ENCODE measurements around the gene BAZ2A.
"Not testable (repeated sequence)": the region's sequence is repeated elsewhere in the genome, so short reads cannot be mapped to it uniquely, and the experiment has no call there.

The BAZ2A gene

DNA sequence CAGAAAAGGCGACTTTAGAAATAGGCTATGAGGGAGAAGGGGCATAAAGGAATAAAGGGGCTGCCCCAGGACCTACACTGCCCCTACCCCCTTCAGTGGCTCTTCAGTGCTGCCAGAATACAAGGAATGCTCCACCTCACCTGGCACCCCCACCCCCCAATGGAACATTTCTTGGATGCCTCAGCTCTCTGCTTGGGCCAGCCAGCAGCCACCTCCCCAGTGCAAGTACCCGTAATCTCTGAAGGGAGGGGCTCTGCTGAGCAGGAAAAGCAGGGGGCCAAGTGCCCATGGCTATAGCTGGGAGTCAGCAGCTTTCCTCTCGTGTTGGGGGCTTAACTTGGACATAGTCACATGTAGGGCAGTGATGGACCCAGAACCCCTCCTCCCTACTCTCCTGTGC, 33.3 kb downstream of the BAZ2A start:
- DNase-seq (ENCODE audit: low spot score) = no peak

DNA sequence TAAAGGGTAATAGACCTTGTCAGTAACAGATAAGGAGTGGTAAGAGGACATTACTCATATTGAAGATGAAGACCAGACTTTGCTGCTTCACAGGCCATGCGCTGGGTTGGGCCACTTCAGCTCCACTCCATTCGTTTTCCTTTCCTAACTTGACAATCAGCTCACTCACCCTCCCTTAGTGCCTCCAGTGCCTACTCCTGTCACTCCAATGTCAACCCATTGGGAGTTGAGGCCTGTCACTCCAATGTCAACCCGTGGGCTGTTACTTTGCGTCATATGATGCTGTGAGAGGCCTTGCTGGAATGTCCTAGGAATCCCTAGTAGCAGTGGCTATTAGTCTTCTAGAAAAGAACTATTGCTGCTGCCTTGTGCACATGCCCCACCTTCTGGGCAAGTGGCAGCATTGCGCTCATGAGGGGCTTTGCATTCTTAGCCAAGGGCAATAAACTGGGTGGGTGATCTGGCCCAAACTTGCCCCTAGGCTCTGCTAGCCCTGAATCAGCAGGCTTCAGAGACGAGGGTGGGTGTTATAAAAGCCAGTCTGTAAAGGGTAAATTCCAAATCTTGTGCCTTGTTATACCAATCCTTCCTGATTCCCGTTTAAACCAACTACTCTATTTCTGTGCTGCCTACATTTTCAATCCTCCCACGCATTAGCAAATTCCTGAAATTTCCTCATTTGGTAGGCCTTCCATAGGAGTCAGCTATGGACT, 36.1 kb downstream of the BAZ2A start:
- peak; percentile 67 for DNase-seq (ENCODE audit: low spot score)

DNA sequence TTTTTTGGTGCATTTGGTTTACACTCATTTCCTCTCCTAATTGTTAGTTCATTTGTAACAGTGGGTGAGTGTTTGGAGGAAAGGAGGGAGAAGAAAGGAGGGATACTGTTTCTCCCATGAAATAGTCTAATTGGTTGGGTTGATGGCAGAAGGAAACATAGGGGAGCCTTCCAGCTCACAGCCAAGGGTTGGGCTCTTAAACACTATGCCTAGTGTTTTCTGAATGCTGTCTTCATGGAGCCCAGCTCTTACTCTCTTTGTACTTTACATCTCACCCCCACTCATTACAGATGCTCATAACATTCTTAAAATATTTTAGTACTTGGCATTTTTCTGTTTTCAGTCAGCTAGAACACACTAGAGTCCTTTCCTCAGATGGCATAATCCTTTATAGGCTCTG, 38.2 kb downstream of the BAZ2A start:
- DNase-seq (ENCODE audit: low spot score) = no peak

DNA sequence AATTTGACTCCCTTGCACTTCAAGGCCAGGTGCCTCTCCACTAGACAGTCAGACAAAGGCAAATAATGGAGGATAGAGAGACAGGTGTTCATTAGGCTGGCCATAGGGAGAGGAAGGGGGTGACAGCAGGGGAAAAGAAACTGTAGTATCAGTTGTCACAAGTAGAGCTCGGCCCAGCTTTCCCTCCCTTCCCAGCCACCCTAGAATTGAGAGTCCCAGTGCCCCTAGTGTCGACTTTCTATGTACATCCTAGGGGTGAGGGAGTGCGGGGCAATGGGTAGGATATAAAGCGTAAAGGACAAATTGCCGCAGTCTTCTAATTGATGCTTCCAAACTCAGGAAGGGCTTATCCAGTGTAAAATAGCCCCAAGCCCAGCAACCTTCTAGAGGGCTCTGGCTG, 39.0 kb downstream of the BAZ2A start:
- no peak for DNase-seq (ENCODE audit: low spot score)

DNA sequence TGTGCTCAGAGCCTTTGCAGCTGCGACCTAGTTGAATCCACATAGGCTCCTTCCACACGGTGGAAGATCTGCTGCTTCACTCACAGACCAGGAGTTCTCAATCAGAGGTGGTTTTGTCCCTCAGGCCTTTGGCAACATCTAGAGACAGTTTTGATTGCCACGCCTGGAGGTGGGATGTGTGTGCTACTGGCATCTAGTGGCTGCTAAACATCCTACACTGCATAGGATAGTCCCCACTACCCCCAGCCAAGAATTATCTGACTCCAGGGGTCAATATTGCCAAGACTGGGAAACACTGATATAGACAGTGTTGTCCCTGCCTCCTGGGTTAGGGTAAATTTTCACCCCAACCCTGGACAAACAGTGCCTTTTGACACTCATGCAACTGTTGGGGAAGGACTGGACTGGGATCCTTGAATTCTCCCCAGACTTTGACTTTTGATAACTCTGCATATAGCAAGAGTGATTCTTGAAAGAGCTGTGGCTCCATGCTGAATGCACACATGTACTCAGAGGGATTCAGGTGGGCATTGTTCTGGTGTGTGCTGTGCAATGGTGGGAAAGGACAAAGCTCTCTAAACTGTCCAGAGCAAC, 39.8 kb downstream of the BAZ2A start:
- peak; percentile 40 for DNase-seq (ENCODE audit: low spot score)

DNA sequence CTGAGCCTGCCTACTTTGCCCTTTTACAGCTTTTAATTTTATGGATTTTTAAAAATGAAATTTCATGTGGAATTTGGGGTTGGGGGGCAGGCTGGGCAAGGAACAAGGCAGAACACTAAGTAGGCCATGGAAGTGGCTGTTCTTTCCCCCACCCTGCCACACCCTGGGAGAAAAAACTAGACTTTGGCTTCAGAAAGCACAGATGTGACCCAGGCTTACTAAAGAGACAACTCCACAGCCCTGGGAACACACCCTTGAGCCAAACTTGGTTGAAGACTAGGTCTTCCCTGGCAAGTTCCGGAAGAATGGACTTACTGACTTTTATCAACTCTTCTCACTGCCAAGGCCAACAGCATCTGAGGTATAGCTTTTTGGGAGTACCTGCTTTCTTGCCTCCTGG, 40.3 kb downstream of the BAZ2A start:
- DNase-seq (ENCODE audit: low spot score) = no peak

DNA sequence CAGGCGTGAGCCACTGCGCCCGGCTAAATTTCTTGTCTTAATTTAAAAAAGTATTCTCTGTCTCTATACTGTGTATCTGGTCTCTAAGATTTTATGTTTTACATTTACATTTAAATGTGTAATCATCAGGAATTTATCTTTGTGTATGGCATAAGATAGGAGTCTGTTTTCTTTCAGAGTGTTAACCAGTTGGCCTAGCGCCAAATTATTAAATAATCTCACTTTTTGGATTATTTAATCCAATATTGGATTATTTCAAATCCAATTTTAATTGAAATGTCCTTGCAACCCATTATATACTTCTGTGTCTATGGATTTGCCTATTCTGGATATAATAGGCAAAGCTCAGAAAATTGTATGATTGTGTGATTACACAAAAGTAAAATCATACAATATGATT, 45.0 kb downstream of the BAZ2A start:
- no peak for DNase-seq (ENCODE audit: low spot score)

DNA sequence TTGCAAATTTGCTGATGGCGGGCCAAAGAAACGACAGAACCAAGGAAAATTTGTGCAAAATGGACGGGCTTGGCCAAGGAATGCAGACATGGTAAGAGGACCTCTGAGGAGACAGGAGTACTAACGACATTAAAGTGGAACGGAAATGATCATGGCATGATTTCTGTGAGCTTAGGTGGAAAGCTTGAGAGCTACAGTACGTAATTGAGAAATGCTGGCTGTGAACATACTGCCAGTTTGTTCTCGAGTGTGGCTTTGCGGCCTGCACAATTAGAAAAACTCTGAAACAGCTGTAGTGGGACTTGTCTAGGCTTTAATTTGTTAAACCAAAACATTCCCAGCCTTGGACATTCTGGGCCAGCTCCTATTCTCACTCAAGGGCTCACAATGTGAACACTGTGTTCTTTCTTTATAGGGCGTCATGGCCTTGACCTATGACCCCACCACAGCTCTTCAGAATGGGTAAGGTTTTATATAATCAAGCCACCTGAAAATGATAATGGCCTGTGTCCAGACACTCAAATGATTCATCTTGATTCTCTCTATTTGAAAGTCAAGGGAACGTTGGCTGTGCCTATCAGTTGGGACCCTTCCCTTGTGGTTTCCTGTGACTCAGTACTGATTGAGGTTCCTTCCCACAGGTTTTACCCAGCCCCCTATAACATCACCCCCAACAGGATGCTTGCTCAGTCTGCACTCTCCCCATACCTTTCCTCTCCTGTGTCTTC, 48.5 kb downstream of the BAZ2A start:
- no peak for DNase-seq (ENCODE audit: low spot score)

DNA sequence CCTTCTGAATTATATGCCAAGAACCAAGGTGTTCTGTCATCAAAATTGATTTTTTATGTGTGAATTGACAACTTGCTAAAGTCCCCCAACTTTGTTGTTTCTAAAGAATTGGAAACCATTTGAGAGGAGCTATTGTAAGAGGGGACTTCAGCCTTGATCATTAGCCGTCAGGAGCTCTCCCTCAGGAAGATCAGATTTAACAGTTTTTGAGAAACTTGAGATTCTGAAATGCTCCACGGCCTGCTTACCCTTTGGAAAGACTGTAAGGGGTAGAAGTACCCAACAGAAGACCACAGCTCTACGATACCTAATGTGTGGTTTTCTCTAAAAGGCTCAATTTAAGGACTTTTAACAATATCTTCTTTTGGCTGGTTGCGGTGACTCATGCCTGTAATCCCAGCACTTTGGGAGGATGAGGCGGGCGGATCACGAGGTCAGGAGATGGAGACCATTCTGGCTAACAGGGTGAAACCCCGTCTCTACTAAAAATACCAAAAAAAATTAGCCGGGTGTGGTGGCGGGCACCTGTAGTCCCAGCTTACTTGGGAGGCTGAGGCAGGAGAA, 51.1 kb downstream of the BAZ2A start:
- DNase-seq (ENCODE audit: low spot score) = no peak

DNA sequence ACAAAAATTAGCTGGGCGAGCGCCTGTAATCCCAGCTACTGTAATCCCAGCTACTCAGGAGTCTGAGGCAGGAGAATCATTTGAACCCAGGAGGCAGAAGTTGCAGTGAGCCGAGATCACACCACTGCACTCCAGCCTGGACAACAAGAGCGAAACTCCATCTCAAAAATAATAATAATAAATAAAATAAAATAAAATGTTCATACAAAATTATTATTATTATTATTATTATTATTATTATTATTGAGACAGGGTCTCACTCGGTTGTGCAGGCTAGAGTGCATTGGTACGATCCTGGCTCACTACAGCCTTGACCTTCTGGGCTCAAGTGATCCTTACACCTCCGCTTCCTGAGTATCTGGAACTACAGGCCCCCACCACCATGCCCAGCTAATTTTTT, 52.9 kb downstream of the BAZ2A start:
- DNase-seq (ENCODE audit: low spot score) = not testable (repeated sequence)

DNA sequence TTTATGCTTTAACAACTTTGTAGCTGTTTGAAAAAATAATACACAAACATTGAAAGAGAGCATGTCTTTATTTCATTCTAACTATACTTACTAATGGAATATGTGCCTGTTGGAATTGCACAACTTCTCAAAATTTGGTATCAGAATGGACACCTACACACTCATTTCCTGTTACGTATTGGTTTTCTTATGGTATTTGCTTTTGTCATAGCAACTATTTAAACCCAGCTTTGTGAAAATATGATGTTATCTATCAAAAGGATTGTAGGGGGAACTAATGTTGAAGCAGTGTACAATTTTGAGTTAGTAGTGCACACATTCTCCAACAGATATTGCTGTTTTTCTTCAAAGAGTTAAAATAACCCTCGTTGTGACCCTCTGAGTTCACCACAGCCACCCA, 55.9 kb downstream of the BAZ2A start:
- DNase-seq (ENCODE audit: low spot score) = no peak

DNA sequence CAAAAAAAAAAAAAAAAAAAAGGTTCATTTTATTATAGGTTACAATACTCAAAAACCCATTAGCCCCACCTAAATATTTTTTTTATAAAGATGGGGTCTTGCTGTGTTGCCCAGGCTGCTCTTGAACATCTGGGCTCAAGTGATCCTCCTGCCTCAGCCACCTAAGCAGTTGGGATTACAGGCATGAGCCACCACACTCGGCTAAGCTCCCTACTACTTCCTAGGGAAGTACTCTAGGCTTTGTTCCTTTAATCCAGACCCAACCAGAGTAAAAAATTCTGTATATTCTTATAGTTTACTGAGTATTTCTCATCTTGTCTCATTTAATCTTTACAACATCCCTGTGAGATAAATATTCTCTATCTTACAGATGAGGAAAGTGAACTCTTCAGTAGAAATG, 57.8 kb downstream of the BAZ2A start:
- no peak for DNase-seq (ENCODE audit: low spot score)

DNA sequence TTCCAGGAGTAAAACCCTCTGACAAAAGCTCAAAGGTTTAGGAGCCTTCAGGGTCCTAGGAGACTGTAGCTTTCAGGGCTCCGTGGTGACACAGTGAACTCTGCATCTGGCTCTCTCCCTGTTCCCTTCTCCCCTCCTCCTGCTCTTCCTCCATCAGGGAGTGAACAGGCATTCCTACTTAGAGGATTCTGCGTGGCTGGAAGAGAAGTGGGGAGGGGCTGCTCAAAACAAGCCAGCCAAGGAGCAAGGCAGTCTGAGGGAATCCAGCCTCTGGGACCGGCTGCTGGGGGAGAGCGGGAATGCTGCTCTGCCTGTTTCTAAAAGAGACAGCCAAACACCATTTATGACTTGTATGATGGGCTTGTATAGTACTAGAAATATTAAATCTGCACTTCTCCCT, 59.0 kb downstream of the BAZ2A start:
- no peak for DNase-seq (ENCODE audit: low spot score)

DNA sequence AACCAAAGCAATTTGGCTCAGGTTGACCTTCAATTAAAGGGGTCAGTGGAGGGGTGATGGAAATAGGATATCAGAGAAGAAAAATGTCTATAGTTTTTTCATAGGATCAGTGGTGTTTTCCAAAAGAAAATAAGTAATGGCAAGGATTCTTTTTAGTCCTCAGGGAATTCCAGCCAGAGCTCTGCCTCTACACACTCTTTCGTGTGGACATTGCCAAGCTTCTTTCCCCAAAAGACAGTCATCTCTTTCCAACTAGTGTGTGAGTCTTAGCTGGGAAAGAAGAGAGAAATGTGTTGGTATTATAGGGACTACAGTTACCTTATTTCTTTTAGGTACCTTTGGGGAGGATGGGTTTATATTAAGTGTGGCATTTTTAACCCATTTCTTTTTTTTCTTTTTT, 62.0 kb downstream of the BAZ2A start:
- no peak for DNase-seq (ENCODE audit: low spot score)

DNA sequence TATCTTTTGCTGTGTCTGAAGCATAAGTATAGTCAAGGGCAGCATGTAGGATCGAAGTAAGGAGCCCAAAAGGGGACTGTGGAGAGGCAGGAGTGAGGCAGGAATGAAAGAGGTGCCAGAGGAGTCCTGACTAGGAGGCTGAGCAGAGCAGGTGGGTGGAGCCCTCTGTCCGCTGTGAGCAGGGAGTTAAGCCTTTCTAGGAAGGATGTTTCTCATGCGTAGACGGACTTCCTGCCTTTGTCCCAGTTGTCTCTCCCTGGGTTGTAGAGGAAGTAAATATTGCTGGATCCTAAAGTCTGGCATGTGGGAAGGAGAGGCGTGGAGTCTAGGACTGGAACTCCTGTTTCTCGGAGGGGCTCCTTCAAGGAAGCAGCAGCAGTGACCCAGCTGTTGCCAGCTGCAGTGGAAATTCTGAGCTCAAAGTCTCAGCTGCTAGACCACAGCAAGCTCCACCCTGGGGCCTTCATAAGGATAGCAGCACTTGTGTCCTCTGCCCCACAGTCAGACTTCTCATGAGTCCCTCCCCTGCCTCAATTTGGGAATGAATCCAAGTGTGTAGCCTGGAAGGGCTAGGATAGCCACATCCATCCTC, 64.5 kb downstream of the BAZ2A start:
- DNase-seq (ENCODE audit: low spot score) = no peak

DNA sequence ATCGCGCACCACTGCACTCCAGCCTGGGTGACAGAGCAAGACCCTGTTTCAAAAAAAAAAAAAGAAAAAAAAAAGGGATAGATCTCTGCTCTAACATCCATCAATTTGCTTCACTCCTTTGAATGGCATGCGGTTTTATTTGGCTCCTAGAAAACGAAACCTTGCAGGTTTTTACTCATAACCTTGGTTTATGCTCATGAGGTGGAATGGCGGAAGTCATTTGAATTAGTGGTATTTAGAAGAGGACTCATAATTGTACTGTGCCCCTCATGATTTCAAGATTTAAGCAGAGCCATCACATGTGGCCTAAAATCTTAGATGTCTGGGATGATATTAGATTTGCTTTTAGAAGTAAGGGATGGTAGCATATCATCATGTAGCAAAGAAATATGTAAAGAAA, 79.1 kb downstream of the BAZ2A start:
- no peak for DNase-seq (ENCODE audit: low spot score)

DNA sequence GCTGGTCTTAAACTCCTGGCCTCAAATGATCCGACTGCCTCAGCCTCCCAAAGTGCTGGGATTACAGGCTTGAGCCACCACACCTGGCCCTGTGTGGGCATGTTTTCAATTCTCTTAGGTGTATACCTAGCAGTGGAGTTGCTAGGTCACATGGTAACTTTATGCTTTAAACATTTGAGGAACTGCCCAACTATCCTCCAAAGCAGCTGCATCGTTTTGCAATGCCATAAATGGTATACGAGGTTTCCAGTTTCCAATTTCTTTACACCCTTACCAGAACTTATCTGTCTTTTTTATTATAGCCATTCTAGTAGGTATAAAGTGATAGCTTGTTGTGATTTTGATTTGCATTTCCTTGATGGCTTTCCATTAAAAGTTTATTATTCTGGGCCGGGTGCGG, 83.4 kb downstream of the BAZ2A start:
- DNase-seq (ENCODE audit: low spot score) = no peak
